GM12891 (cell line): Measurements from ENCODE around the gene ZBTB16.

ENCODE experiments used
- DNase-seq: peaks from one replicate; pipeline ENCODE4 v3.0.0; 2011; ENCODE audit warnings: low spot score; ENCODE audit not compliant: insufficient read length
- FAIRE-seq: peaks from 2 replicates; lab custom pipeline; 2011; peaks lifted over from hg19 to GRCh38; lab: Jason Lieb, UNC
- PAX5 ChIP-seq: IDR thresholded peaks from 2 replicates; pipeline ENCODE4 v1.6.1; 2011; ENCODE audit warnings: low read length, moderate library complexity, mild to moderate bottlenecking; ENCODE audit not compliant: insufficient read depth, severe bottlenecking
- POLR2A ChIP-seq: IDR thresholded peaks from 2 replicates; pipeline ENCODE4 v1.6.1; 2011; ENCODE audit warnings: low read depth, low read length, control low read depth
- POLR2AphosphoS5 ChIP-seq: IDR thresholded peaks from 2 replicates; pipeline ENCODE4 v1.6.1; 2011; ENCODE audit warnings: low read depth, low read length, control low read depth
- POU2F2 ChIP-seq: IDR thresholded peaks from 2 replicates; pipeline ENCODE4 v1.6.1; 2011; ENCODE audit warnings: low read depth, mild to moderate bottlenecking, control low read depth, low read length, moderate library complexity
- SPI1 ChIP-seq: IDR thresholded peaks from 2 replicates; pipeline ENCODE4 v1.6.1; 2011; ENCODE audit warnings: low read depth, low read length, control low read depth
- TAF1 ChIP-seq: IDR thresholded peaks from 2 replicates; pipeline ENCODE4 v1.6.1; 2011; ENCODE audit warnings: low read depth, low read length, control low read depth

Gene ZBTB16

GRCh38 chr11:114253771-114254170 lies 194.3 kb downstream of the ZBTB16 start:
- TF ChIP-seq POLR2A (no peak), PAX5 (no peak), SPI1 (no peak)
- DNase-seq (no peak), FAIRE-seq (no peak)

GRCh38 chr11:114254571-114255146 lies 195.1 kb downstream of the ZBTB16 start:
- FAIRE-seq (no peak), DNase-seq (no peak)
- no peak for TF ChIP-seq POLR2AphosphoS5
- no peak for TF ChIP-seq SPI1
- no peak for TF ChIP-seq POU2F2
- TF ChIP-seq POLR2A: no peak
- TF ChIP-seq PAX5: no peak
- TF ChIP-seq TAF1: no peak

- FAIRE-seq (no peak), DNase-seq (no peak)
- TF ChIP-seq TAF1 (no peak), POLR2A (no peak), PAX5 (no peak), POLR2AphosphoS5 (no peak), SPI1 (no peak), POU2F2 (no peak)
These were observed 195.8 kb downstream of the ZBTB16 start for GRCh38 chr11:114255289-114255688.

- FAIRE-seq (no peak), DNase-seq (no peak)
- TF ChIP-seq POLR2AphosphoS5: no peak
- no peak for TF ChIP-seq POLR2A
- TF ChIP-seq SPI1: no peak
- TF ChIP-seq PAX5: no peak
- no peak for TF ChIP-seq POU2F2
- no peak for TF ChIP-seq TAF1
These were observed 196.9 kb downstream of the ZBTB16 start for GRCh38 chr11:114256176-114256966.

GRCh38 chr11:114256967-114257286 lies 197.4 kb downstream of the ZBTB16 start:
- no peak for FAIRE-seq
- TF ChIP-seq POLR2AphosphoS5: no peak
- TF ChIP-seq PAX5: no peak
- TF ChIP-seq TAF1: no peak
- no peak for TF ChIP-seq POU2F2
- no peak for TF ChIP-seq POLR2A
- TF ChIP-seq SPI1: no peak
- DNase-seq: no peak

- FAIRE-seq (no peak), DNase-seq (no peak)
- TF ChIP-seq POLR2A (no peak), POU2F2 (no peak), SPI1 (no peak), TAF1 (no peak), POLR2AphosphoS5 (no peak), PAX5 (no peak)
These were observed 198.4 kb downstream of the ZBTB16 start for GRCh38 chr11:114257621-114258558.

- no peak for DNase-seq
- no peak for TF ChIP-seq SPI1
- no peak for FAIRE-seq
These were observed 199.2 kb downstream of the ZBTB16 start for GRCh38 chr11:114258696-114259095.

GRCh38 chr11:114259124-114259526 lies 199.6 kb downstream of the ZBTB16 start:
- DNase-seq (no peak), FAIRE-seq (no peak)
- no peak for TF ChIP-seq TAF1
- TF ChIP-seq POLR2A: no peak
- no peak for TF ChIP-seq SPI1
- no peak for TF ChIP-seq POU2F2
- TF ChIP-seq PAX5: no peak
- no peak for TF ChIP-seq POLR2AphosphoS5

- FAIRE-seq (no peak), DNase-seq (no peak)
These were observed 200.1 kb downstream of the ZBTB16 start for GRCh38 chr11:114259551-114259983.

More at GRCh38 chr11:114259551-114259983, 200.1 kb downstream of the ZBTB16 start:
- no peak for TF ChIP-seq POU2F2
- TF ChIP-seq POLR2AphosphoS5: no peak
- TF ChIP-seq PAX5: no peak
- no peak for TF ChIP-seq TAF1
- TF ChIP-seq POLR2A: no peak
- no peak for TF ChIP-seq SPI1
